Thymus (tissue), 11 donors: ENCODE measurements around the gene OAS3. TPM values are rescaled to one million over a fixed set of nuclear protein-coding genes. Genes with fewer than 3 reads are reported as not detected.
"Not testable (repeated sequence)": the region's sequence is repeated elsewhere in the genome, so short reads cannot be mapped to it uniquely, and the experiment has no call there.

Experiments used
- DNase-seq, 9 donors: peaks; one replicate each; pipeline ENCODE4 v3.0.0-alpha.2; 2013; ENCODE audit warnings: low spot score in 9 of 9, low read depth in 6 of 9, missing footprints in 1 of 9
- H3K27ac ChIP-seq, 2 donors: one replicate each; pipeline ENCODE4 v1.5.1; 2013; ENCODE audit warnings: control low read depth in 1 of 2, low read depth in 1 of 2, low read length in 1 of 2, mild to moderate bottlenecking in 1 of 2, moderate library complexity in 1 of 2
- H3K27me3 ChIP-seq, 2 donors: one replicate each; pipeline ENCODE4 v1.5.1; 2013; ENCODE audit warnings: low read length in 1 of 2; ENCODE audit not compliant: control insufficient read depth in 2 of 2, insufficient read depth in 1 of 2
- H3K36me3 ChIP-seq, 2 donors: one replicate each; pipeline ENCODE4 v1.5.1; 2013; ENCODE audit warnings: low read length in 1 of 2, mild to moderate bottlenecking in 1 of 2, moderate library complexity in 1 of 2; ENCODE audit not compliant: control insufficient read depth in 2 of 2, insufficient read depth in 2 of 2
- H3K4me1 ChIP-seq, 2 donors: one replicate each; pipeline ENCODE4 v1.5.1; 2013; ENCODE audit warnings: low read length in 2 of 2; ENCODE audit not compliant: control insufficient read depth in 2 of 2, insufficient read depth in 2 of 2
- H3K4me3 ChIP-seq, 2 donors: one replicate each; pipeline ENCODE4 v1.5.1; 2013; ENCODE audit warnings: low read length in 2 of 2, control low read depth in 1 of 2, mild to moderate bottlenecking in 1 of 2
- H3K9me3 ChIP-seq, 2 donors: one replicate each; pipeline ENCODE4 v1.5.1; 2013; ENCODE audit warnings: low read length in 1 of 2, mild to moderate bottlenecking in 1 of 2; ENCODE audit not compliant: control insufficient read depth in 2 of 2, insufficient read depth in 1 of 2
- WGBS: extraction: QIAGEN DNeasy Blood & Tissue Kit; methylation state at CpG from one replicate; pipeline ENCODE4 v1.1.7; 2013; 5-methylcytosine and 5-hydroxymethylcytosine counted together
- polyA plus RNA-seq: library from polyadenylated mRNA; stranded (reverse); fragments of 200-250 nt; gene quantifications from one replicate; pipeline ENCODE4 v1.2.3, GENCODE V29; 2013
- total RNA-seq: library from RNA; stranded (reverse); fragments of 120-200 nt; gene quantifications from one replicate; pipeline ENCODE4 v1.2.4, GENCODE V29; 2013
- donor health status: healthy.

The OAS3 gene
- total and polyA plus RNA-seq, 2 donors = 10.2 to 12.7 TPM

GRCh38 chr12:112979041-112979680 is 40.9 kb downstream of the OAS3 start:
- Histone ChIP-seq H3K9me3 (no peaks in the 10 kb centered on the region), H3K36me3 (no peaks in the 10 kb centered on the region), H3K27ac (peak overlapping the region; percentile 90 to 99), H3K4me1 (peaks cover 16 to 19% of the 10 kb centered on the region in 2 donors), H3K27me3 (no peaks in the 10 kb centered on the region), H3K4me3 (peak overlapping the region; percentile 60 to 62)
- peak in 3 of 9 donors; percentile 4 to 46 (median 13) for DNase-seq
- 7% methylated on average over 6 of the region's 6 CpGs for WGBS

GRCh38 chr12:112980491-112981158 is 42.4 kb downstream of the OAS3 start:
- no peaks in the 10 kb centered on the region for H3K27me3 ChIP-seq
- H3K27ac ChIP-seq = no peak overlapping the region
- no peaks in the 10 kb centered on the region for H3K9me3 ChIP-seq
- H3K4me1 ChIP-seq = peaks cover 16 to 19% of the 10 kb centered on the region in 2 donors
- 58% methylated on average over 4 of the region's 4 CpGs for WGBS
- peak in 1 of 9 donors; percentile 24 for DNase-seq
- peak overlapping the region; percentile 14 to 62 for H3K4me3 ChIP-seq
- no peaks in the 10 kb centered on the region for H3K36me3 ChIP-seq

GRCh38 chr12:112985642-112986290 is 47.5 kb downstream of the OAS3 start:
- DNase-seq = no peak
- Histone ChIP-seq H3K4me1 (no peaks in the 10 kb centered on the region), H3K4me3 (no peak overlapping the region), H3K9me3 (no peaks in the 10 kb centered on the region), H3K36me3 (peaks cover 14 to 24% of the 10 kb centered on the region in 2 donors), H3K27ac (no peak overlapping the region), H3K27me3 (no peaks in the 10 kb centered on the region)
- WGBS = 100% methylated on average over 1 of the region's 1 CpG

GRCh38 chr12:112986291-112986800 is 48.1 kb downstream of the OAS3 start:
- Histone ChIP-seq H3K36me3 (peaks cover 14 to 29% of the 10 kb centered on the region in 2 donors), H3K4me3 (no peak overlapping the region), H3K27me3 (no peaks in the 10 kb centered on the region), H3K9me3 (no peaks in the 10 kb centered on the region), H3K27ac (no peak overlapping the region), H3K4me1 (no peaks in the 10 kb centered on the region)
- DNase-seq = no peak
- 98% methylated on average over 7 of the region's 7 CpGs for WGBS

GRCh38 chr12:112987561-112987960 is 49.3 kb downstream of the OAS3 start:
- H3K36me3 ChIP-seq = peaks cover 14 to 32% of the 10 kb centered on the region in 2 donors
- H3K9me3 ChIP-seq = peaks cover 0 to under 1% of the 10 kb centered on the region in 2 donors
- H3K27ac ChIP-seq = no peak overlapping the region
- H3K4me1 ChIP-seq = no peaks in the 10 kb centered on the region
- H3K4me3 ChIP-seq = no peak overlapping the region
- DNase-seq = no peak
- no peaks in the 10 kb centered on the region for H3K27me3 ChIP-seq
- 96% methylated on average over 2 of the region's 2 CpGs for WGBS

GRCh38 chr12:112988224-112988623 is 50.0 kb downstream of the OAS3 start:
- peaks cover 0 to 4% of the 10 kb centered on the region in 2 donors for H3K9me3 ChIP-seq
- no peak overlapping the region for H3K27ac ChIP-seq
- 42% methylated on average over 3 of the region's 3 CpGs for WGBS
- peaks cover 14 to 33% of the 10 kb centered on the region in 2 donors for H3K36me3 ChIP-seq
- no peak for DNase-seq
- no peaks in the 10 kb centered on the region for H3K4me1 ChIP-seq
- no peak overlapping the region for H3K4me3 ChIP-seq
- no peaks in the 10 kb centered on the region for H3K27me3 ChIP-seq

- peaks cover 14 to 33% of the 10 kb centered on the region in 2 donors for H3K36me3 ChIP-seq
- DNase-seq, H3K9me3 ChIP-seq, H3K4me1 ChIP-seq, H3K27me3 ChIP-seq, H3K4me3 ChIP-seq, H3K27ac ChIP-seq: not testable (repeated sequence)
- WGBS = 98% methylated on average over 3 of the region's 3 CpGs
Measured at GRCh38 chr12:112988823-112989385, 50.6 kb downstream of the OAS3 start.

DNA sequence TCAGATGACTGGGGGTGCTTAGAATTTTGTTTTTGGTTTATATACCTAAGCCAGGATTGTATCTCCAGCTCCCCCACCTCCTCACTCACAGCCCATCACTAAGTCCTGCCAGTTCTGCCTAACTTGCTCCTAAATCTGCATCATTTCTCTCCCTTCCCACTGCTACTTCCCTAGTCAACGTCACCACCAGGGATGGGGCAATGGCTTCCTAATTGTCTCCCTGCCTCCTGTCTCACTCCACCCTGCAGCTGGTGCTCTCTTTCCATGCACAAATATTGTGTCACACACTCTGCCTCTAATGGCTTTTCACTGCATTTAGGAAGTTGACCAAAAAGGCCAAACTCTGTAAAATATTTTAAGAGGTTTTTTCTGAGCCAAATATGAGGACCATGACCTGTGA is 51.5 kb downstream of the OAS3 start:
- H3K36me3 ChIP-seq = peaks cover 14 to 33% of the 10 kb centered on the region in 2 donors
- H3K4me1 ChIP-seq = no peaks in the 10 kb centered on the region
- no peak for DNase-seq
- H3K27ac ChIP-seq = no peak overlapping the region
- no peak overlapping the region for H3K4me3 ChIP-seq
- H3K27me3 ChIP-seq = no peaks in the 10 kb centered on the region
- H3K9me3 ChIP-seq = peaks cover 0 to 4% of the 10 kb centered on the region in 2 donors
- whole genome bisulfite sequencing = 92% methylated on average over 1 of the region's 1 CpG
